C4-2B (cell line): Measurements from ENCODE around the gene PRPF19.

Experiments
- ZFX ChIP-seq: fragments of 450-650 bp; IDR thresholded peaks from 2 replicates; pipeline ENCODE4 v1.6.1; 2017
- TF ChIP-seq, protein P1 (sequence below): fragments of 450-650 bp; conservative IDR thresholded peaks from 2 replicates; pipeline ENCODE4 v1.5.1; 2017; ENCODE audit warnings: mild to moderate bottlenecking

DNA sequence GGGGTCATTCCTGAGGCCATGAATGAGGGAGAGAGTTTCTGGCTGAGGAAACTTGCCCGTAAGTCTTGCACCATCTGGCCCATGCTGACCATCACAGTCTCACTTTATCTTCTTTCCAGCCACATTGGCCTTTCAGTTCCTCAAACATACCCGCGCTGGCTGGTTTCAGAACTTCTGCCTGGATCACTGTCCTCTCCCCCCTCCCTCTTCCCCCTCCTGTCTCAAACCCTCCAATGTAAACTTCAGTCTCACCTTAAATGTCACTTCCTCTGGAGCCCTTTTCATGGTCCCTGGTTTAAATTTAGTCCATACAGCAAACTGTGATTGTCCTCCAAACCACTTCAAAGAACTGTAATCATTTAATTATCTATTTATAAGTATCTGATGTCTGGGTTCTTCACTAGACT, 3.9 kb upstream of the PRPF19 start:
- TF ChIP-seq, protein P1, sequence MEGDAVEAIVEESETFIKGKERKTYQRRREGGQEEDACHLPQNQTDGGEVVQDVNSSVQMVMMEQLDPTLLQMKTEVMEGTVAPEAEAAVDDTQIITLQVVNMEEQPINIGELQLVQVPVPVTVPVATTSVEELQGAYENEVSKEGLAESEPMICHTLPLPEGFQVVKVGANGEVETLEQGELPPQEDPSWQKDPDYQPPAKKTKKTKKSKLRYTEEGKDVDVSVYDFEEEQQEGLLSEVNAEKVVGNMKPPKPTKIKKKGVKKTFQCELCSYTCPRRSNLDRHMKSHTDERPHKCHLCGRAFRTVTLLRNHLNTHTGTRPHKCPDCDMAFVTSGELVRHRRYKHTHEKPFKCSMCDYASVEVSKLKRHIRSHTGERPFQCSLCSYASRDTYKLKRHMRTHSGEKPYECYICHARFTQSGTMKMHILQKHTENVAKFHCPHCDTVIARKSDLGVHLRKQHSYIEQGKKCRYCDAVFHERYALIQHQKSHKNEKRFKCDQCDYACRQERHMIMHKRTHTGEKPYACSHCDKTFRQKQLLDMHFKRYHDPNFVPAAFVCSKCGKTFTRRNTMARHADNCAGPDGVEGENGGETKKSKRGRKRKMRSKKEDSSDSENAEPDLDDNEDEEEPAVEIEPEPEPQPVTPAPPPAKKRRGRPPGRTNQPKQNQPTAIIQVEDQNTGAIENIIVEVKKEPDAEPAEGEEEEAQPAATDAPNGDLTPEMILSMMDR: no peak
- TF ChIP-seq ZFX: no peak
